GM23248 (cell line): ENCODE measurements around the gene KLK7. TPM values are rescaled to one million over a fixed set of nuclear protein-coding genes. Genes with fewer than 3 reads are reported as not detected.

Experiments
- DNase-seq: peaks from one replicate; pipeline ENCODE4 v3.0.0-alpha.2; 2015
- H2AFZ ChIP-seq: fragments of 200-600 bp; sonication (generic); 2 replicates; pipeline ENCODE4 v1.6.1; 2016; ENCODE audit warnings: antibody characterized with exemption
- H3F3A ChIP-seq: fragments of 200-600 bp; sonication (generic); 2 replicates; pipeline ENCODE4 v1.6.1; 2016; ENCODE audit warnings: mild to moderate bottlenecking, antibody characterized with exemption, mixed run types; ENCODE audit not compliant: insufficient read depth
- H3K27ac ChIP-seq: fragments of 200-600 bp; sonication (generic); 2 replicates; pipeline ENCODE4 v1.5.1; 2016; ENCODE audit warnings: mild to moderate bottlenecking
- H3K27me3 ChIP-seq: fragments of 200-600 bp; sonication (generic); replicated peaks from 2 replicates; pipeline ENCODE4 v1.6.1; 2016; ENCODE audit warnings: mild to moderate bottlenecking; ENCODE audit not compliant: insufficient read depth
- H3K36me3 ChIP-seq: fragments of 200-600 bp; sonication (generic); 2 replicates; pipeline ENCODE4 v1.6.1; 2016; ENCODE audit warnings: low read depth, mild to moderate bottlenecking
- H3K4me1 ChIP-seq: fragments of 200-600 bp; sonication (generic); 2 replicates; pipeline ENCODE4 v1.6.1; 2016; ENCODE audit warnings: mild to moderate bottlenecking; ENCODE audit not compliant: insufficient read depth
- H3K4me2 ChIP-seq: fragments of 200-600 bp; sonication (generic); one replicate; pipeline ENCODE4 v1.6.1; 2016; ENCODE audit warnings: mild to moderate bottlenecking; ENCODE audit not compliant: unreplicated experiment
- H3K4me3 ChIP-seq: fragments of 200-600 bp; sonication (generic); 2 replicates; pipeline ENCODE4 v1.5.1; 2016; ENCODE audit warnings: mild to moderate bottlenecking
- H3K79me2 ChIP-seq: fragments of 200-600 bp; sonication (generic); 2 replicates; pipeline ENCODE4 v1.6.1; 2016; ENCODE audit warnings: mild to moderate bottlenecking; ENCODE audit not compliant: insufficient read depth
- H3K9ac ChIP-seq: fragments of 200-600 bp; sonication (generic); 2 replicates; pipeline ENCODE4 v1.6.1; 2016; ENCODE audit warnings: mild to moderate bottlenecking
- H3K9me2 ChIP-seq: fragments of 200-600 bp; sonication (generic); 2 replicates; pipeline ENCODE4 v1.6.1; 2016; ENCODE audit warnings: mixed run types, mild to moderate bottlenecking, moderate library complexity; ENCODE audit not compliant: insufficient read depth
- H3K9me3 ChIP-seq: fragments of 200-600 bp; sonication (generic); one replicate; pipeline ENCODE4 v1.6.1; 2017; ENCODE audit warnings: low read depth
- H4K20me1 ChIP-seq: fragments of 200-600 bp; sonication (generic); 2 replicates; pipeline ENCODE4 v1.6.0; 2016; ENCODE audit not compliant: insufficient read depth
- EZH2 ChIP-seq: fragments of 200-600 bp; sonication (generic); IDR thresholded peaks from 2 replicates; pipeline ENCODE4 v1.6.1; 2018; ENCODE audit warnings: antibody characterized with exemption, mild to moderate bottlenecking; ENCODE audit not compliant: insufficient read depth, poor library complexity, severe bottlenecking
- EZH2phosphoT487 ChIP-seq: fragments of 200-600 bp; sonication (generic); IDR thresholded peaks from 2 replicates; pipeline ENCODE4 v1.6.1; 2018; ENCODE audit warnings: antibody characterized with exemption, moderate library complexity, mild to moderate bottlenecking, low read depth; ENCODE audit not compliant: insufficient read depth
- WGBS, 2 experiments: methylation state at CpG; one replicate each; pipeline ENCODE4 v1.1.6; 2015 to 2017; ENCODE audit warnings: low lambda C conversion rate in 2 of 2, low coverage in 1 of 2; ENCODE audit errors: missing lambda C conversion rate in 2 of 2; 5-methylcytosine and 5-hydroxymethylcytosine counted together
- in situ Hi-C: fragments of 300-500 bp; cut with MboI; formaldehyde crosslinking; loops from 2 replicates; pipeline ENCODE4 v1.15.0; 2020
- polyA plus RNA-seq: library from polyadenylated mRNA; unstranded; fragments of >200 nt; fragmentation: Nextera tagmentation; extraction: Ambion mirVana; gene quantifications from 2 replicates; pipeline ENCODE4 v1.2.1, GENCODE V29; 2016
- total RNA-seq: library from RNA; depleted of rRNA; stranded (reverse); fragments of >200 nt; shearing (Covaris generic); gene quantifications from 2 replicates; pipeline ENCODE4 v1.2.3, GENCODE V29; 2014

The KLK7 gene
- total and polyA plus RNA-seq, 2 experiments from 2014 or later: not detected

GRCh38 chr19:50968716-50969412, 14.9 kb downstream of the KLK7 start:
- H3K4me3 ChIP-seq: no peak overlapping the region
- H3K4me2 ChIP-seq: no peak overlapping the region
- H3K9ac ChIP-seq: no peak overlapping the region
- H3K36me3 ChIP-seq: no peaks in the 10 kb centered on the region
- 11 to 16% methylated on average over 4 to 7 of the region's 7 CpGs for WGBS, 2 experiments
- TF ChIP-seq EZH2phosphoT487 (no peak), EZH2 (no peak)
- H3K9me2 ChIP-seq: no peaks in the 10 kb centered on the region
- no peak for DNase-seq
- H3F3A ChIP-seq: no peaks in the 10 kb centered on the region
- no peaks in the 10 kb centered on the region for H3K79me2 ChIP-seq
- H2AFZ ChIP-seq: no peak overlapping the region
- in situ Hi-C loops: no loop called here
- H3K27me3 ChIP-seq: no peaks in the 10 kb centered on the region
- H4K20me1 ChIP-seq: no peaks in the 10 kb centered on the region
- no peak overlapping the region for H3K27ac ChIP-seq
- no peaks in the 10 kb centered on the region for H3K9me3 ChIP-seq
- no peaks in the 10 kb centered on the region for H3K4me1 ChIP-seq

- in situ Hi-C loops: no loop called here
- Histone ChIP-seq H4K20me1 (no peaks in the 10 kb centered on the region), H2AFZ (no peak overlapping the region), H3K36me3 (no peaks in the 10 kb centered on the region), H3K9me2 (no peaks in the 10 kb centered on the region), H3K9ac (no peak overlapping the region), H3F3A (no peaks in the 10 kb centered on the region), H3K9me3 (no peaks in the 10 kb centered on the region), H3K4me2 (no peak overlapping the region), H3K4me1 (no peaks in the 10 kb centered on the region), H3K27ac (no peak overlapping the region), H3K79me2 (no peaks in the 10 kb centered on the region), H3K27me3 (no peaks in the 10 kb centered on the region), H3K4me3 (no peak overlapping the region)
- no peak for DNase-seq
- WGBS, 2 experiments: 10 to 16% methylated on average over 19 to 20 of the region's 20 CpGs
- TF ChIP-seq EZH2phosphoT487 (no peak), EZH2 (no peak)
These were observed 15.6 kb downstream of the KLK7 start for GRCh38 chr19:50967929-50968715.

- no peaks in the 10 kb centered on the region for H3K36me3 ChIP-seq
- H3K4me2 ChIP-seq: no peak overlapping the region
- in situ Hi-C loops: no loop called here
- no peaks in the 10 kb centered on the region for H3F3A ChIP-seq
- no peaks in the 10 kb centered on the region for H3K4me1 ChIP-seq
- no peaks in the 10 kb centered on the region for H3K9me2 ChIP-seq
- 24 to 30% methylated on average over 3 of the region's 3 CpGs for WGBS, 2 experiments
- DNase-seq: no peak
- H3K27me3 ChIP-seq: no peaks in the 10 kb centered on the region
- H3K27ac ChIP-seq: no peak overlapping the region
- H3K9me3 ChIP-seq: no peaks in the 10 kb centered on the region
- no peaks in the 10 kb centered on the region for H4K20me1 ChIP-seq
- no peaks in the 10 kb centered on the region for H3K79me2 ChIP-seq
- no peak overlapping the region for H3K4me3 ChIP-seq
- no peak overlapping the region for H3K9ac ChIP-seq
- TF ChIP-seq EZH2: no peak
- TF ChIP-seq EZH2phosphoT487: no peak
- no peak overlapping the region for H2AFZ ChIP-seq
These were observed 19.5 kb downstream of the KLK7 start for GRCh38 chr19:50964266-50964665.

- 16 to 27% methylated on average over 6 of the region's 6 CpGs for WGBS, 2 experiments
- no peak overlapping the region for H2AFZ ChIP-seq
These were observed 20.3 kb downstream of the KLK7 start for GRCh38 chr19:50963381-50963780.

More at GRCh38 chr19:50963381-50963780, 20.3 kb downstream of the KLK7 start:
- Histone ChIP-seq H3K36me3 (no peaks in the 10 kb centered on the region), H3K4me1 (no peaks in the 10 kb centered on the region), H4K20me1 (no peaks in the 10 kb centered on the region), H3K9ac (no peak overlapping the region), H3K9me3 (no peaks in the 10 kb centered on the region), H3F3A (no peaks in the 10 kb centered on the region), H3K27ac (no peak overlapping the region), H3K9me2 (no peaks in the 10 kb centered on the region), H3K4me3 (no peak overlapping the region), H3K79me2 (no peaks in the 10 kb centered on the region), H3K4me2 (no peak overlapping the region), H3K27me3 (no peaks in the 10 kb centered on the region)
- in situ Hi-C loops: no loop called here
- no peak for TF ChIP-seq EZH2phosphoT487
- TF ChIP-seq EZH2: no peak
- no peak for DNase-seq
